SK-N-SH (cell line): Measurements from ENCODE around the gene TCEA3. TPM values are rescaled to one million over a fixed set of nuclear protein-coding genes. Genes with fewer than 3 reads are reported as not detected.

Experiments used
- CTCF ChIA-PET: fragments of 300-600, 350-600 bp; formaldehyde crosslinking; extraction: SDS; loops from one replicate; lab custom pipeline; 2021; lab: Yijun Ruan, JAX
- POLR2A ChIA-PET: fragments of 350-600 bp; sonication (Branson Sonifier 250); formaldehyde crosslinking; extraction: SDS; loops from one replicate; lab custom pipeline; 2020; ENCODE audit warnings: antibody characterized with exemption, inconsistent platforms; lab: Yijun Ruan, JAX
- DNase-seq: peaks from one replicate; pipeline ENCODE4 v3.0.0; 2012
- H2AFZ ChIP-seq: fragments of 200-600 bp; sonication (generic); 2 replicates; pipeline ENCODE4 v1.8.1; 2016; ENCODE audit warnings: antibody characterized with exemption, mild to moderate bottlenecking, low read depth
- H3F3A ChIP-seq: fragments of 200-600 bp; sonication (generic); replicated peaks from 2 replicates; pipeline ENCODE3; 2016; ENCODE audit warnings: antibody characterized with exemption, mild to moderate bottlenecking; ENCODE audit not compliant: insufficient read depth
- H3K27ac ChIP-seq, 2 experiments: fragments of 200-500 bp in 1 of 2; fragments of 200-600 bp in 1 of 2; sonication (Bioruptor generic) in 1 of 2; sonication (generic), shearing (Covaris generic) in 1 of 2; 2 replicates each; pipeline versions ENCODE4 v1.5.1 to v1.6.1; 2014 to 2016; ENCODE audit warnings: low read depth in 2 of 2, inconsistent platforms in 1 of 2, low read length in 1 of 2, mild to moderate bottlenecking in 1 of 2, mixed read lengths in 1 of 2
- H3K27me3 ChIP-seq: fragments of 200-600 bp; sonication (generic), shearing (Covaris generic); 2 replicates; pipeline ENCODE4 v1.6.1; 2016; ENCODE audit warnings: mixed run types; ENCODE audit not compliant: insufficient read depth
- H3K36me3 ChIP-seq, 2 experiments: fragments of 200-500 bp in 1 of 2; fragments of 200-600 bp in 1 of 2; sonication (Bioruptor generic) in 1 of 2; sonication (generic) in 1 of 2; replicated peaks in 1 of 2; 2 replicates each; pipeline versions ENCODE3 to v1.5.1; 2014 to 2016; ENCODE audit warnings: low read length in 1 of 2, mild to moderate bottlenecking in 1 of 2; ENCODE audit not compliant: insufficient read depth in 2 of 2, control insufficient read depth in 1 of 2
- H3K4me1 ChIP-seq, 2 experiments: fragments of 200-500 bp in 1 of 2; fragments of 200-600 bp in 1 of 2; sonication (Bioruptor generic) in 1 of 2; sonication (generic), shearing (Covaris generic) in 1 of 2; 2 replicates each; pipeline versions ENCODE4 v1.5.1 to v1.6.1; 2014 to 2016; ENCODE audit warnings: low read depth in 1 of 2, low read length in 1 of 2, mixed run types in 1 of 2; ENCODE audit not compliant: insufficient read depth in 2 of 2, control insufficient read depth in 1 of 2
- H3K4me2 ChIP-seq: fragments of 200-600 bp; sonication (generic), shearing (Covaris generic); 2 replicates; pipeline ENCODE4 v1.6.1; 2017; ENCODE audit warnings: mixed run types
- H3K4me3 ChIP-seq, 2 experiments: fragments of 200-500 bp in 1 of 2; fragments of 200-600 bp in 1 of 2; sonication (Bioruptor generic) in 1 of 2; sonication (generic), shearing (Covaris generic) in 1 of 2; 2 replicates each; pipeline versions ENCODE4 v1.5.1 to v1.8.1; 2014 to 2016; ENCODE audit warnings: low read depth in 2 of 2, inconsistent platforms in 1 of 2, low read length in 1 of 2, mild to moderate bottlenecking in 1 of 2, mixed read lengths in 1 of 2, moderate library complexity in 1 of 2
- H3K79me2 ChIP-seq: fragments of 200-600 bp; sonication (generic); 2 replicates; pipeline ENCODE4 v1.8.1; 2017; ENCODE audit warnings: mild to moderate bottlenecking; ENCODE audit not compliant: insufficient read depth
- H3K9ac ChIP-seq: fragments of 200-600 bp; sonication (generic); 2 replicates; pipeline ENCODE4 v1.6.1; 2017; ENCODE audit warnings: mixed run types
- H3K9me2 ChIP-seq: fragments of 200-600 bp; sonication (generic); 2 replicates; pipeline ENCODE4 v1.6.1; 2017; ENCODE audit warnings: mixed run types
- H3K9me3 ChIP-seq: fragments of 200-600 bp; sonication (generic); 2 replicates; pipeline ENCODE4 v1.6.1; 2017; ENCODE audit warnings: mixed run types, mild to moderate bottlenecking, moderate library complexity
- H4K20me1 ChIP-seq: fragments of 200-600 bp; sonication (generic); 2 replicates; pipeline ENCODE4 v1.6.1; 2017; ENCODE audit warnings: mild to moderate bottlenecking, mixed run types; ENCODE audit not compliant: insufficient read depth
- CHD2 ChIP-seq: fragments of 150-350 bp; IDR thresholded peaks from 2 replicates; pipeline ENCODE4 v1.6.1; 2018; ENCODE audit warnings: low read length; ENCODE audit not compliant: partially characterized antibody
- EP300 ChIP-seq, 2 experiments: IDR thresholded peaks; 2 replicates each; pipeline versions ENCODE4 v1.4.0 to v1.6.1; 2012; ENCODE audit warnings: borderline replicate concordance in 1 of 2, low read depth in 1 of 2, low read length in 1 of 2
- JUND ChIP-seq: IDR thresholded peaks from 2 replicates; pipeline ENCODE4 v1.4.0; 2012
- MEF2A ChIP-seq: IDR thresholded peaks from 2 replicates; pipeline ENCODE4 v1.4.0; 2012; ENCODE audit warnings: low read depth, borderline replicate concordance
- MXI1 ChIP-seq: IDR thresholded peaks from 2 replicates; pipeline ENCODE4 v1.6.1; 2012; ENCODE audit warnings: mild to moderate bottlenecking, low read depth, low read length, improper control_type of control experiment
- NFIC ChIP-seq: IDR thresholded peaks from 2 replicates; pipeline ENCODE4 v1.4.0; 2012; ENCODE audit warnings: borderline replicate concordance
- NRF1 ChIP-seq: IDR thresholded peaks from 2 replicates; pipeline ENCODE4 v1.6.1; 2012; ENCODE audit warnings: low read depth, mild to moderate bottlenecking, low read length
- PBX3 ChIP-seq: IDR thresholded peaks from 2 replicates; pipeline ENCODE4; 2012
- POLR2AphosphoS5 ChIP-seq: IDR thresholded peaks from 2 replicates; pipeline ENCODE4 v1.6.1; 2012; ENCODE audit warnings: low read depth, low read length
- RXRA ChIP-seq: IDR thresholded peaks from 2 replicates; pipeline ENCODE4 v1.4.0; 2012; ENCODE audit warnings: low read depth, mild to moderate bottlenecking, borderline replicate concordance
- SIN3A ChIP-seq: IDR thresholded peaks from 2 replicates; pipeline ENCODE4 v1.6.1; 2012; ENCODE audit warnings: low read depth, mild to moderate bottlenecking, low read length, moderate library complexity, borderline replicate concordance
- TAF1 ChIP-seq: IDR thresholded peaks from 2 replicates; pipeline ENCODE4 v1.6.1; 2012; ENCODE audit warnings: low read depth, mild to moderate bottlenecking, low read length, moderate library complexity, borderline replicate concordance
- TCF12 ChIP-seq: IDR thresholded peaks from 2 replicates; pipeline ENCODE4 v1.4.0; 2012
- TEAD4 ChIP-seq: IDR thresholded peaks from 2 replicates; pipeline ENCODE4 v1.4.0; 2012; ENCODE audit warnings: mild to moderate bottlenecking, borderline replicate concordance; ENCODE audit not compliant: insufficient read depth
- USF1 ChIP-seq: IDR thresholded peaks from 2 replicates; pipeline ENCODE4 v1.4.0; 2012; ENCODE audit warnings: low read depth, borderline replicate concordance
- YY1 ChIP-seq: IDR thresholded peaks from 2 replicates; pipeline ENCODE4 v1.4.0; 2012; ENCODE audit warnings: low read depth, mild to moderate bottlenecking
- WGBS: methylation state at CpG from one replicate; pipeline ENCODE4 v1.1.6; 2017; ENCODE audit warnings: low lambda C conversion rate; 5-methylcytosine and 5-hydroxymethylcytosine counted together
- polyA plus RNA-seq, 3 experiments: library from polyadenylated mRNA; depleted of rRNA; stranded (reverse); fragments of >200 nt; gene quantifications; 2 replicates each; pipeline ENCODE4 v1.2.3, GENCODE V29; 2012
- TF ChIP-seq, protein P1 (sequence below): IDR thresholded peaks from 2 replicates; pipeline ENCODE4 v1.4.0; 2012; ENCODE audit warnings: low read depth

TCEA3 gene
- polyA plus RNA-seq, 1 of the 3 experiments (the other 2 are of a cell fraction), result 1.1 TPM

- CTCF ChIA-PET, result interaction anchor here (3.0 kb wide), 1 partner anchor 9 kb away, joined by 31 read pairs; no protein-coding TSS in a partner anchor
These were observed 29.3 kb downstream of the TCEA3 start for GRCh38 chr1:23395154-23395724.

DNA sequence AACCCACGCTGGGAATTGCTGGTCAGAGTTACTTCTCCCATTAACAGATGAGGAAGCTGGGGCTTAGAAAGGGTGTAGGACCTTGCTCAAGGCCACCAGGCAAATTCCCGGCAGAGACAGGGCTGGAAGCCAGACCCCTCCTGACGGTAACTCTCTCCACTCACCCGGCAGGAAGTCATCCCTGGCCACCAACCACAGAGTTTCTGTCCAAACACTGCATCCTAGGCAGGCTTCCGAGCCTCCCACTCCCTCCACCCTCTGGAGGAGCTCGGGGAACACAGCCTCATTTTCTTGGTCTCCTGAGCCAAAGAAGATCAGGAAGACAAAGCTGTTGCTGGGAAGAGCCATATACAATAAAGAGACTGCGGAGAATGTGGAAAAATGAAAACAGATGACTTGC lies 29.9 kb downstream of the TCEA3 start:
- Histone ChIP-seq H3K27ac (peak overlapping the region; percentile 70 to 88), H3K9ac (peak overlapping the region; percentile 32; the same call in 1 of the 2 replicates), H2AFZ (peak overlapping the region; percentile 25; the same call in 1 of the 2 replicates), H3K4me2 (peak overlapping the region; percentile 66), H3K36me3 (no peaks in the 10 kb centered on the region), H3K4me3 (peak overlapping the region in 1 of 2 experiments; percentile 26; a peak in 2 of 4 replicates), H3K27me3 (no peaks in the 10 kb centered on the region), H4K20me1 (no peaks in the 10 kb centered on the region), H3K79me2 (no peaks in the 10 kb centered on the region), H3K9me3 (no peaks in the 10 kb centered on the region), H3K9me2 (no peaks in the 10 kb centered on the region), H3K4me1 (peaks cover 6 to 20% of the 10 kb centered on the region in 2 experiments; a peak in 3 of 4 replicates), H3F3A (peaks cover 31% of the 10 kb centered on the region)
- 23% methylated on average over 7 of the region's 7 CpGs for WGBS
- peak; percentile 50 for DNase-seq
- peak; percentile 41 for TF ChIP-seq TAF1
- 0 out of 2 replicates have a peak, but pooled peaks have one; percentile 42 for TF ChIP-seq POLR2AphosphoS5
- no peak for TF ChIP-seq YY1
- TF ChIP-seq EP300 (IDR thresholded peaks at IDR 0.05; ENCODE audit: borderline replicate concordance in 1 of 2, low read depth in 1 of 2, low read length in 1 of 2), result peak in 1 of 2 experiments; percentile 1; a peak in 1 of 4 replicates
- TF ChIP-seq RXRA, result no peak
- TF ChIP-seq NFIC, result peak; percentile 43; the same call in 1 of the 2 replicates
- POLR2A ChIA-PET, result interaction anchor here (1.0 kb wide), 1 partner anchor 10 kb away, joined by 3 read pairs; no protein-coding TSS in a partner anchor
- CTCF ChIA-PET, result interaction anchor here (1.2 to 3.0 kb wide), 2 partner anchors 9 to 24 kb away, joined by 4 to 31 read pairs; no protein-coding TSS in a partner anchor

More at GRCh38 chr1:23395154-23395724, 29.3 kb downstream of the TCEA3 start:
- 81% methylated on average over 6 of the region's 8 CpGs for WGBS
- Histone ChIP-seq H3K27me3 (no peaks in the 10 kb centered on the region), H3K4me2 (peak overlapping the region; percentile 66), H3K9me2 (no peaks in the 10 kb centered on the region), H3K27ac (peak overlapping the region; percentile 70 to 88), H3K4me1 (peaks cover 6 to 20% of the 10 kb centered on the region in 2 experiments; a peak in 3 of 4 replicates), H2AFZ (peak overlapping the region; percentile 25; the same call in 1 of the 2 replicates), H3K4me3 (peak overlapping the region in 1 of 2 experiments; percentile 26; a peak in 2 of 4 replicates), H3K9me3 (no peaks in the 10 kb centered on the region), H3K79me2 (no peaks in the 10 kb centered on the region), H3F3A (peaks cover 31% of the 10 kb centered on the region), H3K9ac (peak overlapping the region; percentile 32; the same call in 1 of the 2 replicates), H3K36me3 (no peaks in the 10 kb centered on the region), H4K20me1 (no peaks in the 10 kb centered on the region)
- POLR2A ChIA-PET, result interaction anchor here (1.0 kb wide), 1 partner anchor 10 kb away, joined by 3 read pairs; no protein-coding TSS in a partner anchor
- TF ChIP-seq, protein P1, sequence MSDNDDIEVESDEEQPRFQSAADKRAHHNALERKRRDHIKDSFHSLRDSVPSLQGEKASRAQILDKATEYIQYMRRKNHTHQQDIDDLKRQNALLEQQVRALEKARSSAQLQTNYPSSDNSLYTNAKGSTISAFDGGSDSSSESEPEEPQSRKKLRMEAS, result no peak
- no peak for TF ChIP-seq MEF2A
- DNase-seq, result no peak

GRCh38 chr1:23394181-23394580 lies 30.4 kb downstream of the TCEA3 start:
- Histone ChIP-seq H2AFZ (peak overlapping the region; percentile 25; the same call in 1 of the 2 replicates), H3K79me2 (no peaks in the 10 kb centered on the region), H3K4me3 (no peak overlapping the region), H3K36me3 (no peaks in the 10 kb centered on the region), H3K9me2 (no peaks in the 10 kb centered on the region), H3K9me3 (no peaks in the 10 kb centered on the region), H3K9ac (peak overlapping the region; percentile 32; the same call in 1 of the 2 replicates), H3F3A (peaks cover 31% of the 10 kb centered on the region), H3K27ac (peak overlapping the region; percentile 70 to 88), H3K27me3 (no peaks in the 10 kb centered on the region), H4K20me1 (no peaks in the 10 kb centered on the region), H3K4me2 (peak overlapping the region; percentile 66), H3K4me1 (peaks cover 6 to 20% of the 10 kb centered on the region in 2 experiments; a peak in 3 of 4 replicates)
- 31% methylated on average over 4 of the region's 4 CpGs for WGBS
- ChIA-PET CTCF (interaction anchor here (1.2 to 3.0 kb wide), 2 partner anchors 10 to 23 kb away, joined by 4 to 31 read pairs; no protein-coding TSS in a partner anchor), POLR2A (no interaction called here)
- no peak for DNase-seq
- no peak for TF ChIP-seq NRF1
- TF ChIP-seq CHD2, result no peak
- TF ChIP-seq TEAD4, result peak; percentile 36; the same call in 1 of the 2 replicates
- peak; percentile 78 for TF ChIP-seq POLR2AphosphoS5
- peak in 1 of 2 experiments; percentile 42; a peak in 1 of 4 replicates for TF ChIP-seq EP300 (IDR thresholded peaks at IDR 0.05; ENCODE audit: borderline replicate concordance in 1 of 2, low read depth in 1 of 2, low read length in 1 of 2)
- peak; percentile 40; the same call in 1 of the 2 replicates for TF ChIP-seq NFIC
- peak; percentile 57; the same call in 1 of the 2 replicates for TF ChIP-seq SIN3A
- no peak for TF ChIP-seq MXI1
- TF ChIP-seq JUND, result peak; percentile 61; the same call in 1 of the 2 replicates
- peak; percentile 84 for TF ChIP-seq RXRA
- TF ChIP-seq TCF12, result peak; percentile 97
- TF ChIP-seq PBX3, result peak; percentile 90
- peak; percentile 90 for TF ChIP-seq USF1
